Measurements from ENCODE around the gene SBNO2. TPM values are rescaled to one million over a fixed set of nuclear protein-coding genes. Genes with fewer than 3 reads are reported as not detected.

SBNO2 gene
- total RNA-seq, 1 donor from 2014 or later: 46.4 TPM

GRCh38 chr19:1069009-1069779 lies 104.9 kb downstream of the SBNO2 start:
- Mint-ChIP-seq H3K4me1 (ENCODE audit: unreplicated experiment) (peaks cover 10% of the 10 kb centered on the region), H3K27me3 (ENCODE audit: unreplicated experiment) (peaks cover 22% of the 10 kb centered on the region), H3K4me3 (ENCODE audit: unreplicated experiment) (peak overlapping the region; percentile 27), H3K27ac (ENCODE audit: unreplicated experiment) (no peak overlapping the region), H3K36me3 (ENCODE audit: low read depth, unreplicated experiment) (no peaks in the 10 kb centered on the region), H3K9me3 (ENCODE audit: unreplicated experiment) (no peaks in the 10 kb centered on the region)
- DNase-seq (ENCODE audit: low spot score): no peak
- no peak for TF ChIP-seq CTCF (IDR thresholded peaks at IDR 0.05; ENCODE audit: unreplicated experiment)

DNA sequence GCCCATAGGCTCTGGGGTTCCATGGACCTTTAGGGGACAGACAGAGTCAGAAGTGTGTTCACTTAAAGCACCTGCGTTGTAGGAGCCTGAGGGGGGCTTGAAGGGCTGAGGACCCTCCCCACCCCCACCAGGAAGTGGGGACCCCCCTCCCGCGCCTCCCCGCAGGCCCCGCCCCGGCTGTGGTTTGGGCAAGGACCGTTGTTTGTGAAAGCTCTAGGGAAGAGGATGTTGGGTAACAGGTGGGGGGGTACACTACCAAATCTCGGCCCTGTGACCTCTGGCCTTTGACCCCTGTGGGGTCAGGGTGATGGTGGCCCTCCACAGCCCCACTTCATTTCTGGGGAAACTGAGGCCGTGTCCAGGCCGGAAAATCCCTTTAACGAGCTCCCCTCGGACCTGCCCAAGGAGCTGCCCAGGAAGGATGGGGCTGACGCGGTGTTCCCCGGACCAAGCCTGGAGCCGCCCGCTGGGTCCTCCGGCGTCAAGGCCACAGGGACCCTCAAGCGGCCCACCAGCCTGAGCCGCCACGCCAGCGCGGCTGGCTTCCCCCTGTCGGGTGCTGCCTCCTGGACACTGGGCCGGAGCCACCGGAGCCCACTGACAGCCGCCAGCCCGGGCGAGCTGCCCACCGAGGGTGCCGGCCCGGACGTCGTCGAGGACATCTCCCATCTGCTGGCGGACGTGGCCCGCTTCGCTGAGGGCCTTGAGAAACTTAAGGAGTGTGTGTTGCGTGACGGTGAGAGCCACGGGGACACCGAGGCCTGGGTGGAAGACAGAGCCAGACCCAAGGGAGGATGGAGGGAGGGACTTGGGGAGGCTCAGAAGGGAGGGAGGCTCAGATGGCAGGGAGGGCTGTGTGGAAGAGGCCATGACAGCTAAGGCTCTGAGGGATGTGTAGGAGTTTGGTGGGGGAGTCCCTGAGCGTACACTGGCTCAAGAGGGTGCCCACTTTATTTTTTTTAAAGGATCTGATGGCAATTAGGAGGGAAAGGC lies 105.8 kb downstream of the SBNO2 start:
- no peak for TF ChIP-seq CTCF (IDR thresholded peaks at IDR 0.05; ENCODE audit: unreplicated experiment)
- no peaks in the 10 kb centered on the region for H3K9me3 Mint-ChIP-seq (ENCODE audit: unreplicated experiment)
- H3K27ac Mint-ChIP-seq (ENCODE audit: unreplicated experiment): no peak overlapping the region
- H3K4me1 Mint-ChIP-seq (ENCODE audit: unreplicated experiment): peaks cover 10% of the 10 kb centered on the region
- H3K4me3 Mint-ChIP-seq (ENCODE audit: unreplicated experiment): peak overlapping the region; percentile 27
- no peaks in the 10 kb centered on the region for H3K36me3 Mint-ChIP-seq (ENCODE audit: low read depth, unreplicated experiment)
- DNase-seq (ENCODE audit: low spot score): no peak
- peaks cover 29% of the 10 kb centered on the region for H3K27me3 Mint-ChIP-seq (ENCODE audit: unreplicated experiment)

DNA sequence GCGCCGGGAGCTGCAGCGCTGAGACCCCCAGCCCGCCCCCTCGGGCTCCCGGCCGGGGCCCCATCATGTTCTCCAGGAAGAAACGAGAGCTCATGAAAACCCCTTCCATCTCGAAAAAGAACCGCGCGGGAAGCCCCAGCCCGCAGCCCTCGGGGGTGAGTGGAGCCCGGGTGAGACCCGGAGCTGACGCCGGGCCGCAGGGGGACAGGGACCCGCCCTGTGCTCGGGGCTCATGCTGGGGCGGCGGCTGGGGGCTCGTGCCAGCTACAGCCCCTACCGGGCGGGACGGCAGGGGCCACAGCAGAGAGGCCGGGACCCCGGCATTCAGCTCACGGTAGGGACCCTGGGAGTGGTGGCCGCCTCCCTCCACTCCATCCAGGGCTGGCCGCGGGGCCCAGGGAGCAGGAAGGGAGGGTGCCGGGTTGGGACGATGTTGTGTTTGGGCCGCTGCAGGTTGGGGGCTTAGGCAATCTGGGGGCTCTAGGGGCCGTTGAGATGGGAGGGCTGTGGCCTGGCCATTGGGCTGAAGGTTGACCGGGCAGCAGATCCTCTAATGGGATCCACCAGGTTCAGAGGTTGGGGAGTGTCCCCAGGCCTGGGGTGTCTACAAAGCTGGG lies 106.6 kb downstream of the SBNO2 start:
- H3K27me3 Mint-ChIP-seq (ENCODE audit: unreplicated experiment): peaks cover 23% of the 10 kb centered on the region
- H3K4me3 Mint-ChIP-seq (ENCODE audit: unreplicated experiment): no peak overlapping the region
- no peaks in the 10 kb centered on the region for H3K9me3 Mint-ChIP-seq (ENCODE audit: unreplicated experiment)
- no peak for DNase-seq (ENCODE audit: low spot score)
- H3K27ac Mint-ChIP-seq (ENCODE audit: unreplicated experiment): no peak overlapping the region
- TF ChIP-seq CTCF (IDR thresholded peaks at IDR 0.05; ENCODE audit: unreplicated experiment): no peak
- peaks cover 10% of the 10 kb centered on the region for H3K4me1 Mint-ChIP-seq (ENCODE audit: unreplicated experiment)
- H3K36me3 Mint-ChIP-seq (ENCODE audit: low read depth, unreplicated experiment): peaks cover 2% of the 10 kb centered on the region

DNA sequence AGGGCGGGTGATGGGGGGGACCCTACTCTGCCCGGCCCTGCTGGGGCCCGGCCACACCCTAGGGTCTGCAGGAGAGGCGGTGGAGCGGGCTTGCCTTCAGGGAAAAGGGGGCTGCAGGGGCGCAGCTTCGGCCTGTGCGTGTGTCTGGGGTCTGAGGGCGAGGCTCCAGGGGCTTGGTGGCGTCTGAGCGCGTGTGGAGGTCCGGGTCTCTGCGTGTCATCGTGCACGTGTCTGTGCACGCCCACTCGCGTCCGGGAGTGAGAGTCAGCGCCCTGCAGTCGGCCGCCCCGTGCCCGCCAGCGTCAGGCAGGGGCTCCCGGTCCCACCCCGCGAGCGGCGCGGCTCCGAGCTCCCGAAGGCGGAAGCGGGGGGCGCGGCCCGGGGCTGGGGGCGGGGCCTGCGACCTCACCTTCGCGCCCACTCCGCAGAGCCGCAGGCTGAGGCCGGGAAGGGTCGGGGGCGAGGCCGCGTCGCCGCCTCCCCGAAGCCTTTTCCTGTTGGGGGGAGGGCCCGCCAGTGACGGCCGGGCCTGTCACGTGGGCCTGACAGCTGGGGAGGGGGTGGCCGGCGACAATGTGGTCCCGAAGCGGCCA lies 107.2 kb downstream of the SBNO2 start, which contains the start of gene ARHGAP45:
ARHGAP45 (plus strand) TSS at position 420 of the 593 bp plus-strand sequence. CDS start 239 bp downstream, outside the sequence.
- Mint-ChIP-seq H3K27me3 (ENCODE audit: unreplicated experiment) (peaks cover 23% of the 10 kb centered on the region), H3K9me3 (ENCODE audit: unreplicated experiment) (no peaks in the 10 kb centered on the region), H3K27ac (ENCODE audit: unreplicated experiment) (no peak within 1 kb of the TSS), H3K36me3 (ENCODE audit: low read depth, unreplicated experiment) (peaks cover 5% of the 10 kb centered on the region), H3K4me3 (ENCODE audit: unreplicated experiment) (no peak within 1 kb of the TSS), H3K4me1 (ENCODE audit: unreplicated experiment) (peaks cover 9% of the 10 kb centered on the region)
- no peak for TF ChIP-seq CTCF (IDR thresholded peaks at IDR 0.05; ENCODE audit: unreplicated experiment)
- no peak for DNase-seq (ENCODE audit: low spot score)

Measured in endothelial cell (in vitro differentiated cells).